HEK293 (cell line): ENCODE results near the gene SDCBP2.

Experiments used
- CTCF ChIA-PET: fragments of 350-600 bp; formaldehyde crosslinking; extraction: SDS; loops from one replicate; lab custom pipeline; 2021; ENCODE audit warnings: antibody characterized with exemption; lab: Yijun Ruan, JAX
- POLR2A ChIA-PET: fragments of 300-600 bp; formaldehyde crosslinking; extraction: SDS; loops from one replicate; lab custom pipeline; 2020; ENCODE audit warnings: antibody characterized with exemption, inconsistent platforms; lab: Yijun Ruan, JAX
- H3K27ac ChIP-seq: fragments of 200-500 bp; sonication (Bioruptor generic); 2 replicates; pipeline ENCODE4 v1.5.1; 2014; ENCODE audit warnings: low read depth, low read length, control low read depth, inconsistent platforms; ENCODE audit errors: extremely low read depth
- H3K36me3 ChIP-seq, 2 experiments: fragments of 200-500 bp in 1 of 2; sonication (Bioruptor generic) in 1 of 2; 1 replicate in 1 of 2; 2 replicates in 1 of 2; pipeline ENCODE4 v1.5.1; 2014 to 2017; ENCODE audit warnings: inconsistent platforms in 2 of 2, low read length in 2 of 2; ENCODE audit not compliant: control insufficient read depth in 2 of 2, insufficient read depth in 1 of 2
- H3K4me1 ChIP-seq: fragments of 200-500 bp; sonication (Bioruptor generic); 2 replicates; pipeline ENCODE4 v1.5.1; 2014; ENCODE audit warnings: mild to moderate bottlenecking, low read length, inconsistent platforms; ENCODE audit not compliant: control insufficient read depth, insufficient read depth
- H3K4me3 ChIP-seq: 2 replicates; pipeline ENCODE4 v1.5.1; 2011; ENCODE audit warnings: low read depth, mild to moderate bottlenecking, control low read depth, low read length, moderate library complexity
- H3K9me3 ChIP-seq: fragments of 200-500 bp; sonication (Bioruptor generic); 2 replicates; pipeline ENCODE4 v1.5.1; 2014; ENCODE audit warnings: low read depth, low read length, inconsistent platforms; ENCODE audit not compliant: control insufficient read depth, insufficient read depth
- BCL11A ChIP-seq: fragments of 450-650 bp; formaldehyde crosslinking; IDR thresholded peaks from 2 replicates; pipeline ENCODE4 v1.5.1; 2016; ENCODE audit warnings: low read depth, missing biosample characterization, missing genetic modification characterization
- KLF10 ChIP-seq: fragments of 450-650 bp; IDR thresholded peaks from 2 replicates; pipeline ENCODE4 v1.5.1; 2018; ENCODE audit warnings: missing biosample characterization, mild to moderate bottlenecking, missing genetic modification characterization
- SALL2 ChIP-seq: fragments of 450-650 bp; formaldehyde crosslinking; IDR thresholded peaks from 2 replicates; pipeline ENCODE4 v1.5.0; 2017; ENCODE audit warnings: missing biosample characterization, mild to moderate bottlenecking, missing genetic modification characterization, borderline replicate concordance
- YY1 ChIP-seq: fragments of 450-650 bp; formaldehyde crosslinking; IDR thresholded peaks from 2 replicates; pipeline ENCODE4 v1.5.1; 2018; ENCODE audit warnings: missing biosample characterization, missing genetic modification characterization
- ZNF121 ChIP-seq: fragments of 450-650 bp; formaldehyde crosslinking; IDR thresholded peaks from 2 replicates; pipeline ENCODE4 v1.5.1; 2016; ENCODE audit warnings: missing biosample characterization, missing genetic modification characterization
- ZNF169 ChIP-seq: fragments of 450-650 bp; formaldehyde crosslinking; IDR thresholded peaks from 2 replicates; pipeline ENCODE4 v1.5.1; 2016; ENCODE audit warnings: missing biosample characterization, missing genetic modification characterization
- ZNF19 ChIP-seq: fragments of 450-650 bp; formaldehyde crosslinking; IDR thresholded peaks from 2 replicates; pipeline ENCODE4; 2016; ENCODE audit warnings: missing biosample characterization, missing genetic modification characterization, low read depth
- ZNF350 ChIP-seq: fragments of 450-650 bp; formaldehyde crosslinking; IDR thresholded peaks from 2 replicates; pipeline ENCODE4 v1.5.0; 2017; ENCODE audit warnings: missing biosample characterization, mild to moderate bottlenecking, missing genetic modification characterization
- ZNF629 ChIP-seq: fragments of 450-650 bp; formaldehyde crosslinking; IDR thresholded peaks from 2 replicates; pipeline ENCODE4 v1.5.1; 2017; ENCODE audit warnings: missing biosample characterization, missing genetic modification characterization
- ZNF701 ChIP-seq: fragments of 450-650 bp; formaldehyde crosslinking; IDR thresholded peaks from 2 replicates; pipeline ENCODE4 v1.5.1; 2016; ENCODE audit warnings: missing biosample characterization, missing genetic modification characterization
- ZNF785 ChIP-seq: fragments of 450-650 bp; formaldehyde crosslinking; IDR thresholded peaks from 2 replicates; pipeline ENCODE4 v1.5.1; 2016; ENCODE audit warnings: missing biosample characterization, missing genetic modification characterization
- TF ChIP-seq, protein P1 (sequence below): fragments of 450-650 bp; formaldehyde crosslinking; IDR thresholded peaks from 2 replicates; pipeline ENCODE4 v1.5.1; 2016; ENCODE audit warnings: missing biosample characterization, missing genetic modification characterization
- TF ChIP-seq, protein P2 (sequence below): fragments of 450-650 bp; formaldehyde crosslinking; IDR thresholded peaks from 2 replicates; pipeline ENCODE4 v1.5.0; 2017; ENCODE audit warnings: missing biosample characterization, missing genetic modification characterization, borderline replicate concordance
- TF ChIP-seq, protein P3 (sequence below): fragments of 450-650 bp; formaldehyde crosslinking; IDR thresholded peaks from 2 replicates; pipeline ENCODE4 v1.5.1; 2016; ENCODE audit warnings: missing biosample characterization, missing genetic modification characterization
- TF ChIP-seq, protein P4 (sequence below): sonication (generic); formaldehyde crosslinking; IDR thresholded peaks from 2 replicates; pipeline ENCODE4 v1.8.1; 2022; ENCODE audit warnings: mild to moderate bottlenecking, moderate library complexity, missing genetic modification reagents

Gene SDCBP2

DNA sequence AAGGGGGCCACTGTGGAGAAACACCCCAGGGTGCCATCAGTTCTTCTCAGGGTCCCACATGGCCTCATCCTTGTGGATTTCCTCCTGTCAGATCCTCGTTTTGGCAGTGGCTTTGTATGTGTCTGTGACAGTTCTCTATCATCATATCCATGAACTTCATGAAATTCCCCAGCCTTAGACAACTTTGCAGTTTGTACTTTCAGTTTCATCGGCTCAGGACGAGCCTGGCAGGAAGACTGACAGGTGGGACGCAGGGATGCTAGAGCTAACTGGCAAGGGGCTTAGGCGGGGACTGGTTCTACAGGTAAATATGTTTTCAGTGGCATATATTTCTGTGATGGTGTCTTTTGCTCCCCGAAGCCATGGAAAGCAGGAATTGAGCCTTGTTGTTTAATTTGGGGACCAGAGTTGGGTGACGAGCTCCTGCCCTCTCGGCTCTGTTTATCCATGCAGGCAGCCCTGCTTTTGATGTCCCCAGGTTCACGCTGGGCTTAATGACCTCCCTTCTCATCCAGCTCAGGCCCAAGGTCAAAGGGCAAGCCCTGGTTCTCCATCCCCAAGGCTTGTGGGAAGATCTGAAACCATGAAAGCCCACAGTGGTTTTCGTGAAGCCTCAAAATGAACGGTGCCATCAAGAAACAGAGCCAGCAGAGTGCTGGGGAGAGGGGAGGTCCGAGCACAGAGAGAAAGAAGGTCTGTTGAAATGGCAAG lies 11.2 kb downstream of the SDCBP2 start:
- TF ChIP-seq ZNF19 (tag by site-specific recombination) = no peak
- TF ChIP-seq ZNF785 (tag by site-specific recombination) = no peak
- TF ChIP-seq, protein P1, sequence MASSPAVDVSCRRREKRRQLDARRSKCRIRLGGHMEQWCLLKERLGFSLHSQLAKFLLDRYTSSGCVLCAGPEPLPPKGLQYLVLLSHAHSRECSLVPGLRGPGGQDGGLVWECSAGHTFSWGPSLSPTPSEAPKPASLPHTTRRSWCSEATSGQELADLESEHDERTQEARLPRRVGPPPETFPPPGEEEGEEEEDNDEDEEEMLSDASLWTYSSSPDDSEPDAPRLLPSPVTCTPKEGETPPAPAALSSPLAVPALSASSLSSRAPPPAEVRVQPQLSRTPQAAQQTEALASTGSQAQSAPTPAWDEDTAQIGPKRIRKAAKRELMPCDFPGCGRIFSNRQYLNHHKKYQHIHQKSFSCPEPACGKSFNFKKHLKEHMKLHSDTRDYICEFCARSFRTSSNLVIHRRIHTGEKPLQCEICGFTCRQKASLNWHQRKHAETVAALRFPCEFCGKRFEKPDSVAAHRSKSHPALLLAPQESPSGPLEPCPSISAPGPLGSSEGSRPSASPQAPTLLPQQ (tag by site-specific recombination) = no peak
- no peak for TF ChIP-seq BCL11A
- TF ChIP-seq ZNF350 = no peak
- TF ChIP-seq KLF10 (tag by site-specific recombination) = no peak
- TF ChIP-seq ZNF629 (tag by site-specific recombination) = no peak
- TF ChIP-seq ZNF169 = no peak
- TF ChIP-seq, protein P2, sequence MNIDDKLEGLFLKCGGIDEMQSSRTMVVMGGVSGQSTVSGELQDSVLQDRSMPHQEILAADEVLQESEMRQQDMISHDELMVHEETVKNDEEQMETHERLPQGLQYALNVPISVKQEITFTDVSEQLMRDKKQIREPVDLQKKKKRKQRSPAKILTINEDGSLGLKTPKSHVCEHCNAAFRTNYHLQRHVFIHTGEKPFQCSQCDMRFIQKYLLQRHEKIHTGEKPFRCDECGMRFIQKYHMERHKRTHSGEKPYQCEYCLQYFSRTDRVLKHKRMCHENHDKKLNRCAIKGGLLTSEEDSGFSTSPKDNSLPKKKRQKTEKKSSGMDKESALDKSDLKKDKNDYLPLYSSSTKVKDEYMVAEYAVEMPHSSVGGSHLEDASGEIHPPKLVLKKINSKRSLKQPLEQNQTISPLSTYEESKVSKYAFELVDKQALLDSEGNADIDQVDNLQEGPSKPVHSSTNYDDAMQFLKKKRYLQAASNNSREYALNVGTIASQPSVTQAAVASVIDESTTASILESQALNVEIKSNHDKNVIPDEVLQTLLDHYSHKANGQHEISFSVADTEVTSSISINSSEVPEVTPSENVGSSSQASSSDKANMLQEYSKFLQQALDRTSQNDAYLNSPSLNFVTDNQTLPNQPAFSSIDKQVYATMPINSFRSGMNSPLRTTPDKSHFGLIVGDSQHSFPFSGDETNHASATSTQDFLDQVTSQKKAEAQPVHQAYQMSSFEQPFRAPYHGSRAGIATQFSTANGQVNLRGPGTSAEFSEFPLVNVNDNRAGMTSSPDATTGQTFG (tag by site-specific recombination) = no peak
- Histone ChIP-seq H3K4me1 (0 out of 2 replicates have a peak, but pooled peaks cover 2% of the 10 kb centered on the region), H3K36me3 (no peaks in the 10 kb centered on the region), H3K9me3 (no peaks in the 10 kb centered on the region), H3K4me3 (no peak overlapping the region), H3K27ac (no peak overlapping the region)
- POLR2A ChIA-PET = no interaction called here
- CTCF ChIA-PET = interaction anchor here (0.8 kb wide), 2 partner anchors 81 to 121 kb away, joined by 3 to 4 read pairs; no protein-coding TSS in a partner anchor

DNA sequence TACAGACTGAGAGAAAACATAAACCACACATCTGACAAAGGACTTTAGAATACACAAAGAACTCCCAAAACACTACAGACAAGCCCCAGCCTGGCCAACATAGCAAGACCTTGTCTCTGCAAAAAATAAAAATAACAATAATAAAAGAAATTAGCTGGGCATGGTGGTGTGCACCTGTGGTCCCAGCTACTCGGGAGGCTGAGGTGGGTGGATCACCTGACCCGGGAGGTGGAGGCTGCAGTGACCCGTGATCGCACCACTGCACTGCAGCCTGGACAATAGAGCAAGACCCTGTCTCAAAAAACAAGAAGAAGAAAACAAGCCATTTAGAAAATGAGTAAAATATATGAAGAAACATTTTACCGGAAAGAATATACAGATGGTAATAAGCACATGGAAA lies 13.1 kb downstream of the SDCBP2 start:
- ChIA-PET POLR2A (no interaction called here), CTCF (interaction anchor here (0.7 to 2.0 kb wide), 6 partner anchors 8 to 187 kb away, joined by 3 to 10 read pairs (median 4); no protein-coding TSS in a partner anchor)
- TF ChIP-seq YY1 (tag by site-specific recombination) (no peak), ZNF121 (tag by site-specific recombination) (peak; percentile 57), SALL2 (tag by site-specific recombination) (no peak), ZNF701 (tag by site-specific recombination) (no peak)
- TF ChIP-seq, protein P3, sequence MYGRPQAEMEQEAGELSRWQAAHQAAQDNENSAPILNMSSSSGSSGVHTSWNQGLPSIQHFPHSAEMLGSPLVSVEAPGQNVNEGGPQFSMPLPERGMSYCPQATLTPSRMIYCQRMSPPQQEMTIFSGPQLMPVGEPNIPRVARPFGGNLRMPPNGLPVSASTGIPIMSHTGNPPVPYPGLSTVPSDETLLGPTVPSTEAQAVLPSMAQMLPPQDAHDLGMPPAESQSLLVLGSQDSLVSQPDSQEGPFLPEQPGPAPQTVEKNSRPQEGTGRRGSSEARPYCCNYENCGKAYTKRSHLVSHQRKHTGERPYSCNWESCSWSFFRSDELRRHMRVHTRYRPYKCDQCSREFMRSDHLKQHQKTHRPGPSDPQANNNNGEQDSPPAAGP = no peak
- TF ChIP-seq, protein P4, sequence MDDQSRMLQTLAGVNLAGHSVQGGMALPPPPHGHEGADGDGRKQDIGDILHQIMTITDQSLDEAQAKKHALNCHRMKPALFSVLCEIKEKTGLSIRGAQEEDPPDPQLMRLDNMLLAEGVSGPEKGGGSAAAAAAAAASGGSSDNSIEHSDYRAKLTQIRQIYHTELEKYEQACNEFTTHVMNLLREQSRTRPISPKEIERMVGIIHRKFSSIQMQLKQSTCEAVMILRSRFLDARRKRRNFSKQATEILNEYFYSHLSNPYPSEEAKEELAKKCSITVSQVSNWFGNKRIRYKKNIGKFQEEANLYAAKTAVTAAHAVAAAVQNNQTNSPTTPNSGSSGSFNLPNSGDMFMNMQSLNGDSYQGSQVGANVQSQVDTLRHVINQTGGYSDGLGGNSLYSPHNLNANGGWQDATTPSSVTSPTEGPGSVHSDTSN (CRISPR knock-in tag) = no peak
- Histone ChIP-seq H3K27ac (no peak overlapping the region), H3K36me3 (no peaks in the 10 kb centered on the region), H3K9me3 (no peaks in the 10 kb centered on the region), H3K4me3 (no peak overlapping the region), H3K4me1 (0 out of 2 replicates have a peak, but pooled peaks cover 2% of the 10 kb centered on the region)
